SU-DHL-6 (cell line): ENCODE data around the gene LONRF3.

Source experiments
- H2AFZ ChIP-seq: fragments of 200-600 bp; sonication (generic); 2 replicates; pipeline ENCODE4 v1.6.1; 2014; ENCODE audit warnings: low read depth, mild to moderate bottlenecking, moderate library complexity, mixed read lengths, antibody characterized with exemption, low read length; ENCODE audit not compliant: severe bottlenecking
- H3F3A ChIP-seq: fragments of 200-600 bp; shearing (Covaris generic); 2 replicates; pipeline ENCODE4 v1.6.0; 2016; ENCODE audit warnings: antibody characterized with exemption, mild to moderate bottlenecking; ENCODE audit not compliant: insufficient read depth
- H3K27ac ChIP-seq: fragments of 200-600 bp; sonication (generic); 2 replicates; pipeline ENCODE4 v1.5.1; 2016; ENCODE audit warnings: low read depth, mild to moderate bottlenecking, low read length, moderate library complexity, mixed read lengths
- H3K27me3 ChIP-seq: fragments of 200-600 bp; sonication (generic), shearing (Covaris generic); 2 replicates; pipeline ENCODE4 v1.6.0; 2014; ENCODE audit warnings: mild to moderate bottlenecking, low read length
- H3K36me3 ChIP-seq: fragments of 200-600 bp; sonication (generic); 2 replicates; pipeline ENCODE4 v1.6.1; 2014; ENCODE audit warnings: mild to moderate bottlenecking, low read length, mixed read lengths
- H3K4me2 ChIP-seq: fragments of 300-600, 200-600 bp; shearing (Covaris generic), sonication (generic); 2 replicates; pipeline ENCODE4 v1.6.0; 2014; ENCODE audit warnings: low read length, low read depth, mild to moderate bottlenecking; ENCODE audit not compliant: poor library complexity, severe bottlenecking
- H3K4me3 ChIP-seq: fragments of 200-600 bp; sonication (generic); 2 replicates; pipeline ENCODE4 v1.5.1; 2014; ENCODE audit warnings: antibody characterized with exemption, low read length, mild to moderate bottlenecking, mixed read lengths; ENCODE audit not compliant: insufficient read depth, poor library complexity, severe bottlenecking
- H3K79me2 ChIP-seq: fragments of 200-600 bp; sonication (generic); 2 replicates; pipeline ENCODE4 v1.6.1; 2014; ENCODE audit warnings: mild to moderate bottlenecking, low read length, moderate library complexity; ENCODE audit not compliant: insufficient read depth
- H3K9ac ChIP-seq: fragments of 200-600 bp; sonication (generic); 2 replicates; pipeline ENCODE4 v1.7.0; 2014; ENCODE audit warnings: mild to moderate bottlenecking, low read length
- H3K9me2 ChIP-seq: fragments of 200-600 bp; sonication (generic); replicated peaks from 2 replicates; pipeline ENCODE4 v1.6.1; 2014; ENCODE audit warnings: low read length; ENCODE audit not compliant: insufficient read depth
- H3K9me3 ChIP-seq: fragments of 200-600 bp; sonication (generic); 2 replicates; pipeline ENCODE4 v1.6.1; 2014; ENCODE audit warnings: low read length, mixed read lengths; ENCODE audit not compliant: insufficient read depth
- H4K20me1 ChIP-seq: fragments of 200-600 bp; sonication (generic); 2 replicates; pipeline ENCODE4 v1.6.1; 2014; ENCODE audit warnings: low read depth, mild to moderate bottlenecking, antibody characterized with exemption, low read length, moderate library complexity, mixed read lengths
- EZH2phosphoT487 ChIP-seq: fragments of 200-600 bp; sonication (generic), shearing (Covaris generic); conservative IDR thresholded peaks from 2 replicates; pipeline ENCODE4 v1.6.1; 2018; ENCODE audit warnings: mild to moderate bottlenecking, antibody characterized with exemption, low read length, moderate library complexity, mixed read lengths
- TF ChIP-seq, protein P1 (sequence below): fragments of 200-600 bp; sonication (generic); IDR thresholded peaks from one replicate; pipeline ENCODE4 v1.5.1; 2017; ENCODE audit warnings: antibody characterized with exemption, mild to moderate bottlenecking, low read length, moderate library complexity; ENCODE audit not compliant: insufficient read depth, poor library complexity, severe bottlenecking

Gene LONRF3

DNA sequence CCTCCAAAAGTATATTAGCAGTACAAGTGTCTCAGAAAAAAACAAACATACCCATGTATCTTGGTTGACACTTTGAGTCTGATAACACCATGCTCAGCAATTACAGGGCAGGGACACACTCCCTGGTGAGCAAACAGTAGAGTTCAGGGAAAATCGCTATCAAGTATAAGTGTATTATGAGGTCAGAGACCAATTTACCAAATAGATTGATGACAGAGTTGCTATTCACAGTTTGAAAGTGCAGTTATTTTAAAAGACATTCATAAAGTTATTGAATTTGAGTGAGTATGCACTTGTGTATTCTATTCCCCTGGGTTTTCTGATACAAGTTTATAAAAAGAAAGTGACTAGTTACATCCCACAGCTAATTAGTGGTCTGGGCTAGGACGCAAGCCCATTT is 10.2 kb upstream of the LONRF3 start:
- H3K27me3 ChIP-seq: no peaks in the 10 kb centered on the region
- H4K20me1 ChIP-seq: no peaks in the 10 kb centered on the region
- TF ChIP-seq, protein P1, sequence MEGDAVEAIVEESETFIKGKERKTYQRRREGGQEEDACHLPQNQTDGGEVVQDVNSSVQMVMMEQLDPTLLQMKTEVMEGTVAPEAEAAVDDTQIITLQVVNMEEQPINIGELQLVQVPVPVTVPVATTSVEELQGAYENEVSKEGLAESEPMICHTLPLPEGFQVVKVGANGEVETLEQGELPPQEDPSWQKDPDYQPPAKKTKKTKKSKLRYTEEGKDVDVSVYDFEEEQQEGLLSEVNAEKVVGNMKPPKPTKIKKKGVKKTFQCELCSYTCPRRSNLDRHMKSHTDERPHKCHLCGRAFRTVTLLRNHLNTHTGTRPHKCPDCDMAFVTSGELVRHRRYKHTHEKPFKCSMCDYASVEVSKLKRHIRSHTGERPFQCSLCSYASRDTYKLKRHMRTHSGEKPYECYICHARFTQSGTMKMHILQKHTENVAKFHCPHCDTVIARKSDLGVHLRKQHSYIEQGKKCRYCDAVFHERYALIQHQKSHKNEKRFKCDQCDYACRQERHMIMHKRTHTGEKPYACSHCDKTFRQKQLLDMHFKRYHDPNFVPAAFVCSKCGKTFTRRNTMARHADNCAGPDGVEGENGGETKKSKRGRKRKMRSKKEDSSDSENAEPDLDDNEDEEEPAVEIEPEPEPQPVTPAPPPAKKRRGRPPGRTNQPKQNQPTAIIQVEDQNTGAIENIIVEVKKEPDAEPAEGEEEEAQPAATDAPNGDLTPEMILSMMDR: no peak
- TF ChIP-seq EZH2phosphoT487: no peak
- no peak overlapping the region for H3K9ac ChIP-seq
- no peak overlapping the region for H3K4me3 ChIP-seq
- no peaks in the 10 kb centered on the region for H3K36me3 ChIP-seq
- no peaks in the 10 kb centered on the region for H3K9me2 ChIP-seq
- no peak overlapping the region for H2AFZ ChIP-seq
- no peak overlapping the region for H3K4me2 ChIP-seq
- H3K79me2 ChIP-seq: no peaks in the 10 kb centered on the region
- H3K27ac ChIP-seq: no peak overlapping the region
- H3K9me3 ChIP-seq: no peaks in the 10 kb centered on the region
- no peaks in the 10 kb centered on the region for H3F3A ChIP-seq

- no peaks in the 10 kb centered on the region for H4K20me1 ChIP-seq
- no peak overlapping the region for H3K4me2 ChIP-seq
- no peaks in the 10 kb centered on the region for H3K79me2 ChIP-seq
- no peak overlapping the region for H3K4me3 ChIP-seq
- no peak overlapping the region for H3K9ac ChIP-seq
- H3K27ac ChIP-seq: no peak overlapping the region
- H3K36me3 ChIP-seq: no peaks in the 10 kb centered on the region
- H3K27me3 ChIP-seq: no peaks in the 10 kb centered on the region
- H3K9me2 ChIP-seq: no peaks in the 10 kb centered on the region
- no peak for TF ChIP-seq EZH2phosphoT487
- TF ChIP-seq, protein P1: no peak
- H3F3A ChIP-seq: no peaks in the 10 kb centered on the region
- H3K9me3 ChIP-seq: no peaks in the 10 kb centered on the region
- H2AFZ ChIP-seq: no peak overlapping the region
These were observed 9.0 kb upstream of the LONRF3 start for GRCh38 chrX:118965395-118965794.

- Histone ChIP-seq H3K4me3 (no peak overlapping the region), H3K4me2 (no peak overlapping the region), H3K27ac (no peak overlapping the region), H3K79me2 (no peaks in the 10 kb centered on the region), H2AFZ (no peak overlapping the region), H3K9me3 (no peaks in the 10 kb centered on the region), H3K27me3 (no peaks in the 10 kb centered on the region), H3K9ac (no peak overlapping the region), H3K9me2 (no peaks in the 10 kb centered on the region), H4K20me1 (no peaks in the 10 kb centered on the region), H3F3A (no peaks in the 10 kb centered on the region), H3K36me3 (no peaks in the 10 kb centered on the region)
- TF ChIP-seq EZH2phosphoT487: no peak
- TF ChIP-seq, protein P1: no peak
These were observed 6.4 kb upstream of the LONRF3 start for GRCh38 chrX:118968031-118968430.
